ENCODE data around the gene TBC1D5.

GRCh38 chr3:17182166-17182565 lies 560.3 kb downstream of the TBC1D5 start:
- TF ChIP-seq CTCF (IDR thresholded peaks at IDR 0.05) = no peak
- TF ChIP-seq POLR2AphosphoS5 (IDR thresholded peaks at IDR 0.05; ENCODE audit: low read depth, low read length) = no peak

All from Panc1 (cell line).